Lung microvascular endothelial cell (primary cell): ENCODE measurements around the gene CIZ1. TPM values are rescaled to one million over a fixed set of nuclear protein-coding genes. Genes with fewer than 3 reads are reported as not detected.

Experiments
- DNase-seq, 2 donors: peaks; one replicate each; pipeline versions ENCODE4 v3.0.0 to v3.0.0-alpha.2; 2010; ENCODE audit warnings: low read depth in 2 of 2
- total RNA-seq: library from RNA; depleted of rRNA; stranded (reverse); fragments of >200 nt; gene quantifications from 2 replicates; pipeline ENCODE4 v1.2.1, GENCODE V29; 2014

CIZ1 gene
- total RNA-seq, 1 donor from 2014 or later: 12.3 TPM

- no peak for DNase-seq
Observed at GRCh38 chr9:128163523-128164306, 27.7 kb downstream of the CIZ1 start.

GRCh38 chr9:128163027-128163515, 28.3 kb downstream of the CIZ1 start:
- DNase-seq: no peak

- no peak for DNase-seq
Observed at GRCh38 chr9:128162215-128163026, 29.0 kb downstream of the CIZ1 start.

GRCh38 chr9:128161215-128161902, 30.0 kb downstream of the CIZ1 start:
- no peak for DNase-seq

GRCh38 chr9:128160603-128160987, 30.8 kb downstream of the CIZ1 start:
- DNase-seq: peak in 1 of 2 donors; percentile 32

GRCh38 chr9:128159784-128160602, 31.4 kb downstream of the CIZ1 start, which contains the start of gene BBLN:
Gene BBLN, plus strand, starts transcription at chr9:128160265. Its CDS starts 143 bp downstream, at chr9:128160408.
- DNase-seq: peak; percentile 90 to 95

- DNase-seq: peak; percentile 13 to 45
Observed at GRCh38 chr9:128159522-128159783, 31.9 kb downstream of the CIZ1 start.

GRCh38 chr9:128155736-128156500, 35.5 kb downstream of the CIZ1 start:
- no peak for DNase-seq

- DNase-seq: no peak
Observed at GRCh38 chr9:128153947-128154695, 37.3 kb downstream of the CIZ1 start.

- no peak for DNase-seq
Observed at GRCh38 chr9:128153060-128153946, 38.1 kb downstream of the CIZ1 start.

GRCh38 chr9:128152133-128153059, 39.0 kb downstream of the CIZ1 start:
- no peak for DNase-seq

- DNase-seq: no peak
Observed at GRCh38 chr9:128151309-128152132, 39.9 kb downstream of the CIZ1 start.

- DNase-seq: no peak
Observed at GRCh38 chr9:128150594-128151308, 40.6 kb downstream of the CIZ1 start.

GRCh38 chr9:128149951-128150593, 41.3 kb downstream of the CIZ1 start:
- no peak for DNase-seq

- DNase-seq: no peak
Observed at GRCh38 chr9:128149001-128149701, 42.2 kb downstream of the CIZ1 start, which contains the start of gene LCN2. Gene LCN2, plus strand, starts transcription at chr9:128149453. Its CDS starts 73 bp downstream, at chr9:128149526.
